Mononuclear cell (primary cell): ENCODE measurements around the gene SEC61A1. TPM values are rescaled to one million over a fixed set of nuclear protein-coding genes. Genes with fewer than 3 reads are reported as not detected.

Source experiments
- H3K27me3 ChIP-seq: 2 replicates; pipeline ENCODE4 v1.6.0; 2011; ENCODE audit warnings: low read length, control low read depth; ENCODE audit not compliant: insufficient read depth
- H3K4me1 ChIP-seq: 2 replicates; pipeline ENCODE4 v1.5.1; 2011; ENCODE audit warnings: mild to moderate bottlenecking, low read length, control low read depth; ENCODE audit not compliant: insufficient read depth
- H3K4me3 ChIP-seq: 2 replicates; pipeline ENCODE4 v1.5.1; 2011; ENCODE audit warnings: mild to moderate bottlenecking, low read length, moderate library complexity
- H3K9me3 ChIP-seq: 2 replicates; pipeline ENCODE4 v1.5.1; 2011; ENCODE audit warnings: low read depth, mild to moderate bottlenecking, control low read depth, low read length
- total RNA-seq: library from RNA; depleted of rRNA; stranded (reverse); fragments of >200 nt; gene quantifications from one replicate; pipeline ENCODE4 v1.2.3, GENCODE V29; 2012

SEC61A1 gene
- total RNA-seq, 1 donor, result 68.8 TPM

- H3K4me1 ChIP-seq, result no peaks in the 10 kb centered on the region
- H3K27me3 ChIP-seq, result peaks cover 10% of the 10 kb centered on the region
- H3K4me3 ChIP-seq, result no peak overlapping the region
- H3K9me3 ChIP-seq, result no peaks in the 10 kb centered on the region
These were observed 10.9 kb upstream of the SEC61A1 start for GRCh38 chr3:128041344-128041743.

DNA sequence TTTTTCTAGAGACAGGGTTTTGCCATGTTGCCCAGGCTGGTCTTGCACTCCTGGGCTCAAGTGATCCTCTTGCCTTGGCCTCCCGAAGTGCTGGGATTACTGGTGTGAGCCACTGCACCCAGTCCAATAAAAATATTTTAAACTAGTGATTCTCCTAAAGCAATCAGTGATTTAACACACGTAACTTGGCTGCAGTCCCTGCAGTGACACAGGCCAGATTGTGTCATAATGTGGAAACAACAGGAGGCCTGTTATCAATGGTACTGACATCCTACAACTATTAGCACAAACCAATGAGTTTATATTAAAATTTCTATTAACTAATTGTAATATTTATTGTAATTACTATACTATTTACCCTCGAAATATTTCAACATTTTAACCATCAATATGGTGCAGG is 1.6 kb upstream of the SEC61A1 start:
- Histone ChIP-seq H3K9me3 (no peaks in the 10 kb centered on the region), H3K4me1 (peaks cover 36% of the 10 kb centered on the region), H3K4me3 (no peak overlapping the region), H3K27me3 (peaks cover 2% of the 10 kb centered on the region)

GRCh38 chr3:128051459-128051836 is 789 bp upstream of the SEC61A1 start:
- H3K9me3 ChIP-seq, result no peaks in the 10 kb centered on the region
- peak overlapping the region; percentile 85 for H3K4me3 ChIP-seq
- peaks cover 37% of the 10 kb centered on the region for H3K4me1 ChIP-seq
- no peaks in the 10 kb centered on the region for H3K27me3 ChIP-seq

GRCh38 chr3:128052595-128053351 is 536 bp downstream of the SEC61A1 start:
- H3K27me3 ChIP-seq, result no peaks in the 10 kb centered on the region
- peak overlapping the region; percentile 85 for H3K4me3 ChIP-seq
- H3K4me1 ChIP-seq, result peaks cover 37% of the 10 kb centered on the region

DNA sequence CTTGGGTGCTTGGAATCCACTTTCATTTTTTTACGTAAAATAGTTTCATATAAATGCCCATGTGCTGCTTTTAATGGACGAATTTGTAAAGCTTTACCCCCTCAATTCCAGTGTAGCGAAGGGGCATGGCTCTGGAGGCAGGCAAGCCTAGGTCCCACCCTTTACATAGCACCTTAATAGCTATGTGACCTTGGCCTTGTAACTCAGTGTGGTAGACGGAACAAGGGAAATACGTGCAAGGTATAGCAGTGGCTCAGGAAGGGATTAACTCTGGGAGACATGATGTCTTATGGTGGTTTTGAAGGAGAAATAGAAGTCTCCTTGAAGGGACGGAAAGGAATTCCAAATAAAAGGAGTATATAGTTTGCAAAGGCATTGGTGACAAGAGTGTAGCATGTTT is 1.4 kb downstream of the SEC61A1 start:
- Histone ChIP-seq H3K4me1 (peaks cover 37% of the 10 kb centered on the region), H3K9me3 (no peaks in the 10 kb centered on the region), H3K4me3 (no peak overlapping the region), H3K27me3 (no peaks in the 10 kb centered on the region)

More at GRCh38 chr3:128052595-128053351, 536 bp downstream of the SEC61A1 start:
- H3K9me3 ChIP-seq, result no peaks in the 10 kb centered on the region

DNA sequence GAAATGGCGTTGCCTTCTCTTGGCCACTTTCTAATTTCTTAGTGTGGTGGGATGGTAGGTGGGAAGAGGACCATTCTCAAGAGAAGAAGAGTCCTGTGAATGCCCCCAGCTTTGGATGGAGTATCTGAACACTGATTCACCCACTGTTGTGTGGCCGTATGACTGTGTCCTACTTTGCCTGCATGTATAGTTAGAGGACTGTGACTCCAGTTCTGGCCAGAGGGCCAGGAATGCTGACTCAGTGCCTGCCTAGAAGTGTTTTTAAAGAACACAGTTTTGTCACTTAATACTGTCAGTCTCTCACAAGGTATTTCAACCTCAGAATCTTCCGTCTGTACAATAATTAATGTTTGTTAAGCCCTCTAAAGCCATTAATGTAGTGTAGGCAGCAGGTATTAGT is 2.1 kb downstream of the SEC61A1 start:
- H3K4me3 ChIP-seq, result no peak overlapping the region
- peaks cover 37% of the 10 kb centered on the region for H3K4me1 ChIP-seq
- no peaks in the 10 kb centered on the region for H3K9me3 ChIP-seq
- H3K27me3 ChIP-seq, result no peaks in the 10 kb centered on the region

DNA sequence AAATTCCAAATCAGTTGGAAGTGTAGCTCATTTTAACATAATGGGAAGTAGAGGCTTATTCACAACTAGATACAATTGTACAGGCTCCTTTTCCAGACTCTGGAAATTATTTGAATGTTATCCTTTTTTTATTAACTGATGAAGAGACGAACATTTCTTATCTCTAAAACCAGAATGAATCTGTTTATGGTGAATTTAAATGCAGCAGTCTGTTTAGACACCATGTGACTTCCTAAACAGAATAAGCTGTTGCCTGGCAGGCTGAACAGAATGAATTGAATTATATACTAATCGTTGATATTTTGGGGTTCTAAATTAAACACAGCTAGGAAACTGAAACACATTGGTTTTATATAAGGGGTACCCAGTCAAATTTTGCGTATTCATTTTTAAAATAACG is 4.0 kb downstream of the SEC61A1 start:
- Histone ChIP-seq H3K4me1 (peaks cover 33% of the 10 kb centered on the region), H3K9me3 (no peaks in the 10 kb centered on the region), H3K27me3 (no peaks in the 10 kb centered on the region), H3K4me3 (no peak overlapping the region)

DNA sequence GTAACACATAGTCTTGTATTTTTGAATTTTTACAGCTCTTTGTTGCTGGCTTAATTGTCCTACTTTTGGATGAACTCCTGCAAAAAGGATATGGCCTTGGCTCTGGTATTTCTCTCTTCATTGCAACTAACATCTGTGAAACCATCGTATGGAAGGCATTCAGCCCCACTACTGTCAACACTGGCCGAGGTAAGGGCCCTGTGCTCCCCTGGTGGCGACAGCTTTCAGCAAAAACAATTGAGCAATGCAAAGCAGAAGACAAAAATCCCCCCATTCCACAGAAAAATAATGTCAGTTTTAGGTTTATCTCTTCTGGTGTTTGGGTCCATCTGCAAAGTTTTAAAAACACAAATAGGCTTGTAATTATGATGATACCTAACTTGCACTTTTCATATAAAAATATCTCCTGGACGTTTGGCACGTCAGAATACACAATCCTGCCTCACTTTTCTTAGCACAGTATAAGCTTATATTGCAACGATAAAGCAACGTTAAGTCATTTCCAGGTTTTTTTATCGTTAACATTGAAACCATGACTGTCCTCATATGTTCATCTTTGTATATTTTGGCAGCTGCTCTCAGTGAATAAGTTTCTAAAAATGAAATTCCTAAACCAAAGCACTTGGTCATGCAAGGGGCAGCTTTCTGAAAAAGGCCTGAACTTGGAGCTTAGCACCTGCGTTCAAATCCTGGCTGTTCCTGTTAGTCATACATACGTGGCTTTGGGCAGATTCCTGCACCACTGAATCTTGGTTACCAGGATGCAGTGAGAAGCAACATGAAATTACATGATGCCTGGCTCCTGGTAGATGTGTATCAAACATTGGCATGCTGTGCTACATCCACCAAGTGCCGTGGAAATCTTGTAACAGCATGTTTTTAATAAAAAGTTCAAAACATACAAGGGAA is 8.5 kb downstream of the SEC61A1 start:
- Histone ChIP-seq H3K9me3 (no peaks in the 10 kb centered on the region), H3K4me1 (no peaks in the 10 kb centered on the region), H3K27me3 (no peaks in the 10 kb centered on the region)

DNA sequence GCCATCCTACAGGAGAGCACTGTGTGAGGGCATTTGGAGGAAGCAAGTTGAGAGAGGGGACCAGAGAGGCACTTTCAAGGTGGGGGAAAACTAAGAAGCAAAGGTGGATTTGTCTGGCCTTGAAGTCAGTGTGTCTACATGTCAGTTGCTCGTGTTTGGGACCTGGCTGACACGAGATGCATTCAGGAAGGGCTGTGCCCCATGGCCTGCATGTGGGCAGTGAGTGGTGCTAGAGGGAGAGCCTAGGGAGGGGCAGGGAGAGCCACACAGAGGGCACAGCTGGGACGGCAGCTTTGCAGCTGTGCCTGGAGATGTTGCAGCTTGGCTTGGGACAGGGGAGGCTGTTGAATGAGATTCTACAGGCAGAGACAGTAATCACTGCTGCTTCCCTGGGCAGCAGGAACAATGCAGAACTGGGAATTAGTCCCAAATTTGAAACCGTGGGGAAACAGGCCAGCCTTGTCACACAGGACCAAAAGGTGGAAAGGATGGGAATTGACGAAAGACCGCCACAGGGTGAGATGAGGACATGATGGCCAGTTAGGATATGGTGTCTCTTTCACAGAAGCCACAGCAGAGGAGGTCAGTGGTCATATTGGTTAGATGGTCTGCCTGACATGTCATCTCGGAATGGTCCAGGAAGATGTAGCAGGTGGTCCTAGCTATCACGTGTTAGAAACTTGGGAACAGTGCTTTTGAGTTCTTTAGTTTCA is 10.0 kb downstream of the SEC61A1 start:
- H3K4me3 ChIP-seq, result no peak overlapping the region
- H3K27me3 ChIP-seq, result no peaks in the 10 kb centered on the region
- no peaks in the 10 kb centered on the region for H3K9me3 ChIP-seq
- H3K4me1 ChIP-seq, result no peaks in the 10 kb centered on the region

More for the DNA sequence above, 8.5 kb downstream of the SEC61A1 start:
- H3K4me3 ChIP-seq, result no peak overlapping the region

GRCh38 chr3:128063865-128064264 is 11.6 kb downstream of the SEC61A1 start:
- Histone ChIP-seq H3K4me1 (no peaks in the 10 kb centered on the region), H3K9me3 (no peaks in the 10 kb centered on the region), H3K4me3 (no peak overlapping the region), H3K27me3 (no peaks in the 10 kb centered on the region)

DNA sequence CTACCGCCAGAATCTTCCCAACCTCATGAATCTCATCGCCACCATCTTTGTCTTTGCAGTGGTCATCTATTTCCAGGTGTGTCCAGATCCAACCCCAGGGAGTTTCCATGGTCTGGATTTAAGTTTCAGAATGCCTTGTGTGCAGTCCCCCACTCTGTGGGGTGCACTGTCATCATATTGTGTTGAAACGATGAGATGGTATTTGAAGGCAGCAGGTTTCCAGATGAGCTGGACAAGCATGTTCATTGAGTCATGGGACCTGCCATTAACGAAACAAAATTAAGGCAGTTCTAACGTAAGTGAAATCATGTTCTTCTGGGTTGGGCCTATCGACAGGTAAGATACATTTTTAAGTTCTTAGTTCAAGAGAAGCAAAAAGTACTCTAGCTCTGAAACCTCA is 12.7 kb downstream of the SEC61A1 start:
- Histone ChIP-seq H3K9me3 (no peaks in the 10 kb centered on the region), H3K4me3 (no peak overlapping the region), H3K4me1 (no peaks in the 10 kb centered on the region), H3K27me3 (no peaks in the 10 kb centered on the region)

- Histone ChIP-seq H3K4me1 (no peaks in the 10 kb centered on the region), H3K4me3 (no peak overlapping the region), H3K9me3 (no peaks in the 10 kb centered on the region), H3K27me3 (no peaks in the 10 kb centered on the region)
These were observed 13.9 kb downstream of the SEC61A1 start for GRCh38 chr3:128066114-128066513.

DNA sequence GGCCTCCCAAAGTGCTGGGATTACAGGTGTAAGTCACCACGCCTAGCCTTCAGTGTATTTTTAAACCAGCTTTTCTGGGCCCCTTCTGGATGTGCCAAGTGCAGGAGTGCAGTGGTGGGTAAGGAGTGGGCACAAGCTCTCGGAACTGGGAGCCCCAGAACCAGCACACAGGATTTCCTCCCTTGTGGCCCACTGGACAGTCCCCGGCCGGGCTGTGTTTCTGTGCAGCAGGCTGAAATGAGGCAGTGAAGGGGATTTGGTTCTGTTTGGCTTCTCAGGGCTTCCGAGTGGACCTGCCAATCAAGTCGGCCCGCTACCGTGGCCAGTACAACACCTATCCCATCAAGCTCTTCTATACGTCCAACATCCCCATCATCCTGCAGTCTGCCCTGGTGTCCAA is 14.4 kb downstream of the SEC61A1 start:
- H3K27me3 ChIP-seq, result no peaks in the 10 kb centered on the region
- H3K9me3 ChIP-seq, result no peaks in the 10 kb centered on the region
- no peak overlapping the region for H3K4me3 ChIP-seq
- H3K4me1 ChIP-seq, result no peaks in the 10 kb centered on the region

- H3K4me3 ChIP-seq, result no peak overlapping the region
- no peaks in the 10 kb centered on the region for H3K27me3 ChIP-seq
- H3K9me3 ChIP-seq, result no peaks in the 10 kb centered on the region
- H3K4me1 ChIP-seq, result no peaks in the 10 kb centered on the region
These were observed 15.3 kb downstream of the SEC61A1 start for GRCh38 chr3:128067489-128067888.

- no peak overlapping the region for H3K4me3 ChIP-seq
- H3K9me3 ChIP-seq, result no peaks in the 10 kb centered on the region
- peaks cover under 1% of the 10 kb centered on the region for H3K4me1 ChIP-seq
- no peaks in the 10 kb centered on the region for H3K27me3 ChIP-seq
These were observed 16.0 kb downstream of the SEC61A1 start for GRCh38 chr3:128068156-128068620.
